GM23338 (cell line): ENCODE data around the gene TTYH1.

Source experiments
- EZH2 ChIP-seq: fragments of 200-600 bp; sonication (generic); IDR thresholded peaks from one replicate; pipeline ENCODE4 v1.8.0; 2017; ENCODE audit warnings: antibody characterized with exemption, mild to moderate bottlenecking, low read depth; ENCODE audit not compliant: unreplicated experiment
- EZH2phosphoT487 ChIP-seq: fragments of 200-600 bp; sonication (generic); IDR thresholded peaks from one replicate; pipeline ENCODE4 v1.8.1; 2018; ENCODE audit warnings: antibody characterized with exemption; ENCODE audit not compliant: unreplicated experiment
- ZNF114 ChIP-seq: fragments of 250-450 bp; sonication (Bioruptor Pico); IDR thresholded peaks from 2 replicates; pipeline ENCODE4 v1.5.0; 2020; ENCODE audit warnings: mild to moderate bottlenecking, moderate library complexity
- TF ChIP-seq, protein P1 (sequence below): IDR thresholded peaks from one replicate; pipeline ENCODE4 v1.6.1; 2018; ENCODE audit warnings: antibody characterized with exemption; ENCODE audit not compliant: unreplicated experiment
- TF ChIP-seq, protein P2 (sequence below), 2 experiments: fragments of 200-600 bp in 1 of 2; sonication (generic) in 1 of 2; conservative IDR thresholded peaks; 2 replicates each; pipeline versions ENCODE4 v1.5.1 to v1.6.1; 2016 to 2017; ENCODE audit warnings: antibody characterized with exemption in 2 of 2, low read depth in 2 of 2, mild to moderate bottlenecking in 2 of 2, moderate library complexity in 1 of 2

DNA sequence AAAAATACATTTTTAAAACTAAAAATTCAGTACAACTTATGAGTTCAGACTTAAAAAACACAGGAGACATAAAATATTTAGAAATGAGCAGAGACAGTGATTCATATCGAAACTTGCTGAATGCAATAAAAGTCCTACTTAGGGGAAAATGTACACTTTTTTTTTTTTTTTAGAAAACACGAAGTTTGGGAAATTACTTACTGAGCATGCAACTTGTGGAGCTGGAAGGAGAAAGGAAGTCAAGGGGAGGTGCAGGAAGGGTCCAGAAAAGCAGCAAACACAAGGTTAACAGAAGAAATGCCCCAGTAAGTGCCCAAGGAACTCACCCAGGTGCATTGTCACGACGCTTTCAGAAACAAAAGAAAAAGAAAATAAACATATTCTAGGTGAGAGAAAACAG is 31.9 kb upstream of the TTYH1 start:
- TF ChIP-seq, protein P1, sequence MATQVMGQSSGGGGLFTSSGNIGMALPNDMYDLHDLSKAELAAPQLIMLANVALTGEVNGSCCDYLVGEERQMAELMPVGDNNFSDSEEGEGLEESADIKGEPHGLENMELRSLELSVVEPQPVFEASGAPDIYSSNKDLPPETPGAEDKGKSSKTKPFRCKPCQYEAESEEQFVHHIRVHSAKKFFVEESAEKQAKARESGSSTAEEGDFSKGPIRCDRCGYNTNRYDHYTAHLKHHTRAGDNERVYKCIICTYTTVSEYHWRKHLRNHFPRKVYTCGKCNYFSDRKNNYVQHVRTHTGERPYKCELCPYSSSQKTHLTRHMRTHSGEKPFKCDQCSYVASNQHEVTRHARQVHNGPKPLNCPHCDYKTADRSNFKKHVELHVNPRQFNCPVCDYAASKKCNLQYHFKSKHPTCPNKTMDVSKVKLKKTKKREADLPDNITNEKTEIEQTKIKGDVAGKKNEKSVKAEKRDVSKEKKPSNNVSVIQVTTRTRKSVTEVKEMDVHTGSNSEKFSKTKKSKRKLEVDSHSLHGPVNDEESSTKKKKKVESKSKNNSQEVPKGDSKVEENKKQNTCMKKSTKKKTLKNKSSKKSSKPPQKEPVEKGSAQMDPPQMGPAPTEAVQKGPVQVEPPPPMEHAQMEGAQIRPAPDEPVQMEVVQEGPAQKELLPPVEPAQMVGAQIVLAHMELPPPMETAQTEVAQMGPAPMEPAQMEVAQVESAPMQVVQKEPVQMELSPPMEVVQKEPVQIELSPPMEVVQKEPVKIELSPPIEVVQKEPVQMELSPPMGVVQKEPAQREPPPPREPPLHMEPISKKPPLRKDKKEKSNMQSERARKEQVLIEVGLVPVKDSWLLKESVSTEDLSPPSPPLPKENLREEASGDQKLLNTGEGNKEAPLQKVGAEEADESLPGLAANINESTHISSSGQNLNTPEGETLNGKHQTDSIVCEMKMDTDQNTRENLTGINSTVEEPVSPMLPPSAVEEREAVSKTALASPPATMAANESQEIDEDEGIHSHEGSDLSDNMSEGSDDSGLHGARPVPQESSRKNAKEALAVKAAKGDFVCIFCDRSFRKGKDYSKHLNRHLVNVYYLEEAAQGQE, result no peak
- TF ChIP-seq EZH2phosphoT487, result no peak
- no peak for TF ChIP-seq EZH2
- TF ChIP-seq, protein P2, sequence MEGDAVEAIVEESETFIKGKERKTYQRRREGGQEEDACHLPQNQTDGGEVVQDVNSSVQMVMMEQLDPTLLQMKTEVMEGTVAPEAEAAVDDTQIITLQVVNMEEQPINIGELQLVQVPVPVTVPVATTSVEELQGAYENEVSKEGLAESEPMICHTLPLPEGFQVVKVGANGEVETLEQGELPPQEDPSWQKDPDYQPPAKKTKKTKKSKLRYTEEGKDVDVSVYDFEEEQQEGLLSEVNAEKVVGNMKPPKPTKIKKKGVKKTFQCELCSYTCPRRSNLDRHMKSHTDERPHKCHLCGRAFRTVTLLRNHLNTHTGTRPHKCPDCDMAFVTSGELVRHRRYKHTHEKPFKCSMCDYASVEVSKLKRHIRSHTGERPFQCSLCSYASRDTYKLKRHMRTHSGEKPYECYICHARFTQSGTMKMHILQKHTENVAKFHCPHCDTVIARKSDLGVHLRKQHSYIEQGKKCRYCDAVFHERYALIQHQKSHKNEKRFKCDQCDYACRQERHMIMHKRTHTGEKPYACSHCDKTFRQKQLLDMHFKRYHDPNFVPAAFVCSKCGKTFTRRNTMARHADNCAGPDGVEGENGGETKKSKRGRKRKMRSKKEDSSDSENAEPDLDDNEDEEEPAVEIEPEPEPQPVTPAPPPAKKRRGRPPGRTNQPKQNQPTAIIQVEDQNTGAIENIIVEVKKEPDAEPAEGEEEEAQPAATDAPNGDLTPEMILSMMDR (conservative IDR thresholded peaks at IDR 0.05; ENCODE audit: low read depth in 2 of 2), result no peak
- TF ChIP-seq ZNF114 (CRISPR knock-in tag), result no peak
